Smooth muscle cell of the pulmonary artery (primary cell): Measurements from ENCODE around the gene PIP4K2A. TPM values are rescaled to one million over a fixed set of nuclear protein-coding genes. Genes with fewer than 3 reads are reported as not detected.

Experiments used
- total RNA-seq: library from RNA; depleted of rRNA; stranded (reverse); fragments of >200 nt; gene quantifications from 2 replicates; pipeline ENCODE4 v1.2.3, GENCODE V29; 2014

Gene PIP4K2A
- 23.2 and 36.0 TPM in 2 replicates for total RNA-seq

GRCh38 chr10:22714479-22715289 lies at the start of gene PIP4K2A:
TSS of gene PIP4K2A (minus strand) at chr10:22714578. CDS start at chr10:22714326, 252 bp downstream.

Other genes starting within 250 kb of the PIP4K2A start
- not detected in 2 replicates for gene ARMC3, start 213.5 kb upstream of the PIP4K2A start, total RNA-seq